GM12891 (cell line): ENCODE measurements around the gene EDA.

Source experiments
- POLR2A ChIP-seq: IDR thresholded peaks from 2 replicates; pipeline ENCODE4 v1.6.1; 2011; ENCODE audit warnings: low read depth, low read length, control low read depth
- POLR2AphosphoS5 ChIP-seq: IDR thresholded peaks from 2 replicates; pipeline ENCODE4 v1.6.1; 2011; ENCODE audit warnings: low read depth, low read length, control low read depth

GRCh38 chrX:69969460-69969859, 353.5 kb downstream of the EDA start:
- TF ChIP-seq POLR2AphosphoS5 (no peak), POLR2A (no peak)
